Tibial nerve (tissue), 4 donors: Measurements from ENCODE around the gene DUSP28. TPM values are rescaled to one million over a fixed set of nuclear protein-coding genes. Genes with fewer than 3 reads are reported as not detected.

ENCODE experiments used
- DNase-seq, 2 donors: peaks; one replicate each; pipeline ENCODE4 v3.0.0-alpha.2; 2019; ENCODE audit warnings: low spot score in 2 of 2
- H3K27ac ChIP-seq, 4 donors: fragments of 200-600 bp; sonication (generic) in 3 of 4; one replicate each; pipeline ENCODE4 v1.5.1; 2017 to 2019; ENCODE audit warnings: mild to moderate bottlenecking in 1 of 4
- H3K27me3 ChIP-seq, 2 donors: fragments of 200-600 bp; sonication (generic) in 1 of 2; one replicate each; pipeline versions ENCODE4 v1.5.1 to v1.6.0; 2017 to 2019
- H3K36me3 ChIP-seq, 3 donors: fragments of 200-600 bp; sonication (generic); one replicate each; pipeline ENCODE4 v1.5.1; 2018 to 2019
- H3K4me1 ChIP-seq, 4 donors: fragments of 200-600 bp; sonication (generic) in 3 of 4; one replicate each; pipeline ENCODE4 v1.5.1; 2017 to 2019
- H3K4me3 ChIP-seq, 4 donors: fragments of 200-600 bp; sonication (generic) in 3 of 4; one replicate each; pipeline ENCODE4 v1.5.1; 2017 to 2019; ENCODE audit warnings: mild to moderate bottlenecking in 1 of 4, moderate library complexity in 1 of 4
- H3K9me3 ChIP-seq, 4 donors: fragments of 200-600 bp; sonication (generic) in 3 of 4; one replicate each; pipeline ENCODE4 v1.5.1; 2017 to 2019
- CTCF ChIP-seq, 5 experiments: fragments of 200-600 bp in 3 of 5; fragments of 450-650 bp in 2 of 5; sonication (generic) in 3 of 5; IDR thresholded peaks; one replicate each; pipeline ENCODE4 v1.5.1; 2016 to 2019; ENCODE audit warnings: antibody characterized with exemption in 5 of 5, mild to moderate bottlenecking in 3 of 5, moderate library complexity in 2 of 5
- EP300 ChIP-seq, 2 donors: sonication (generic); formaldehyde crosslinking; IDR thresholded peaks; one replicate each; pipeline ENCODE4 v1.6.1; 2017; ENCODE audit warnings: antibody characterized with exemption in 2 of 2, mild to moderate bottlenecking in 1 of 2
- POLR2A ChIP-seq, 2 donors: fragments of 450-650 bp; IDR thresholded peaks; one replicate each; pipeline ENCODE4 v1.6.1; 2017; ENCODE audit warnings: antibody characterized with exemption in 2 of 2, mild to moderate bottlenecking in 2 of 2, moderate library complexity in 2 of 2
- WGBS, 2 donors: methylation state at CpG; one replicate each; pipeline ENCODE4 v1.1.5; 2018; 5-methylcytosine and 5-hydroxymethylcytosine counted together
- total RNA-seq, 4 donors: library from RNA; depleted of rRNA; stranded (reverse); fragments of >200 nt; gene quantifications; one replicate each; pipeline ENCODE4 v1.1.0, GENCODE V29; 2016

Gene DUSP28
- total RNA-seq, 4 donors from 2014 or later: 4.5 to 16.1 (median 7.2) TPM

GRCh38 chr2:240597054-240597418 lies 36.9 kb downstream of the DUSP28 start:
- no peak for DNase-seq
- peaks cover 0 to 5% (median 0%) of the 10 kb centered on the region in 4 donors for H3K4me1 ChIP-seq
- no peak overlapping the region for H3K27ac ChIP-seq
- H3K36me3 ChIP-seq: peaks cover 0 to 100% (median 11%) of the 10 kb centered on the region in 3 donors
- WGBS, 2 donors: 86 to 89% methylated on average over 10 of the region's 10 CpGs
- no peak overlapping the region for H3K4me3 ChIP-seq
- TF ChIP-seq EP300 (IDR thresholded peaks at IDR 0.05) (no peak), POLR2A (IDR thresholded peaks at IDR 0.05) (no peak), CTCF (IDR thresholded peaks at IDR 0.05) (no peak)
- no peaks in the 10 kb centered on the region for H3K9me3 ChIP-seq
- no peaks in the 10 kb centered on the region for H3K27me3 ChIP-seq

GRCh38 chr2:240597419-240598181 lies 37.4 kb downstream of the DUSP28 start:
- no peaks in the 10 kb centered on the region for H3K27me3 ChIP-seq
- H3K27ac ChIP-seq: no peak overlapping the region
- TF ChIP-seq CTCF (IDR thresholded peaks at IDR 0.05) (no peak), EP300 (IDR thresholded peaks at IDR 0.05) (no peak), POLR2A (IDR thresholded peaks at IDR 0.05) (no peak)
- H3K9me3 ChIP-seq: no peaks in the 10 kb centered on the region
- 87 to 100% methylated on average over 1 to 22 of the region's 22 CpGs for WGBS, 2 donors
- H3K4me3 ChIP-seq: no peak overlapping the region
- DNase-seq: peak in 1 of 2 donors; percentile 0
- peaks cover 0 to 100% (median 11%) of the 10 kb centered on the region in 3 donors for H3K36me3 ChIP-seq
- H3K4me1 ChIP-seq: peaks cover 0 to 5% (median 0%) of the 10 kb centered on the region in 4 donors

- WGBS, 2 donors: 81 to 98% methylated on average over 11 to 13 of the region's 17 CpGs
- TF ChIP-seq CTCF (IDR thresholded peaks at IDR 0.05) (no peak), POLR2A (IDR thresholded peaks at IDR 0.05) (no peak), EP300 (IDR thresholded peaks at IDR 0.05) (no peak)
- peaks cover 0 to 95% (median 11%) of the 10 kb centered on the region in 3 donors for H3K36me3 ChIP-seq
- no peaks in the 10 kb centered on the region for H3K27me3 ChIP-seq
- DNase-seq: peak in 1 of 2 donors; percentile 4
- H3K27ac ChIP-seq: no peak overlapping the region
- peaks cover 0 to 5% (median 0%) of the 10 kb centered on the region in 4 donors for H3K4me1 ChIP-seq
- H3K4me3 ChIP-seq: no peak overlapping the region
- H3K9me3 ChIP-seq: no peaks in the 10 kb centered on the region
Measured at GRCh38 chr2:240598311-240598911, 38.3 kb downstream of the DUSP28 start.

- peak in 1 of 2 donors; percentile 1 for DNase-seq
Measured at GRCh38 chr2:240599141-240599583, 39.0 kb downstream of the DUSP28 start.

More at GRCh38 chr2:240599141-240599583, 39.0 kb downstream of the DUSP28 start:
- no peak overlapping the region for H3K4me3 ChIP-seq
- H3K4me1 ChIP-seq: peaks cover 0 to 9% (median 0%) of the 10 kb centered on the region in 4 donors
- H3K27ac ChIP-seq: no peak overlapping the region
- H3K36me3 ChIP-seq: peaks cover 0 to 88% (median 11%) of the 10 kb centered on the region in 3 donors
- no peak for TF ChIP-seq CTCF (IDR thresholded peaks at IDR 0.05)
- TF ChIP-seq POLR2A (IDR thresholded peaks at IDR 0.05): no peak
- no peak for TF ChIP-seq EP300 (IDR thresholded peaks at IDR 0.05)
- 91 to 94% methylated on average over 11 of the region's 11 CpGs for WGBS, 2 donors
- H3K9me3 ChIP-seq: no peaks in the 10 kb centered on the region
- H3K27me3 ChIP-seq: no peaks in the 10 kb centered on the region
